Upper lobe of left lung (tissue), 4 donors: Measurements from ENCODE around the gene AJAP1.

ENCODE experiments used
- EP300 ChIP-seq, 4 donors: sonication (generic); formaldehyde crosslinking; IDR thresholded peaks; one replicate each; pipeline ENCODE4 v1.5.1; 2017; ENCODE audit warnings: antibody characterized with exemption in 4 of 4, control low read depth in 2 of 4
- POLR2A ChIP-seq, 4 donors: fragments of 450-650 bp; IDR thresholded peaks; one replicate each; pipeline ENCODE4 v1.5.1; 2016 to 2017; ENCODE audit warnings: antibody characterized with exemption in 4 of 4, mild to moderate bottlenecking in 2 of 4
- POLR2AphosphoS5 ChIP-seq, 2 donors: sonication (generic); formaldehyde crosslinking; IDR thresholded peaks; one replicate each; pipeline ENCODE4 v1.5.1; 2017; ENCODE audit warnings: antibody characterized with exemption in 2 of 2
- TF ChIP-seq, protein P1 (sequence below), 6 experiments: fragments of 450-650 bp in 4 of 6; fragments of 200-600 bp in 2 of 6; sonication (generic) in 2 of 6; IDR thresholded peaks; one replicate each; pipeline ENCODE4 v1.5.1; 2016 to 2019; ENCODE audit warnings: antibody characterized with exemption in 6 of 6

DNA sequence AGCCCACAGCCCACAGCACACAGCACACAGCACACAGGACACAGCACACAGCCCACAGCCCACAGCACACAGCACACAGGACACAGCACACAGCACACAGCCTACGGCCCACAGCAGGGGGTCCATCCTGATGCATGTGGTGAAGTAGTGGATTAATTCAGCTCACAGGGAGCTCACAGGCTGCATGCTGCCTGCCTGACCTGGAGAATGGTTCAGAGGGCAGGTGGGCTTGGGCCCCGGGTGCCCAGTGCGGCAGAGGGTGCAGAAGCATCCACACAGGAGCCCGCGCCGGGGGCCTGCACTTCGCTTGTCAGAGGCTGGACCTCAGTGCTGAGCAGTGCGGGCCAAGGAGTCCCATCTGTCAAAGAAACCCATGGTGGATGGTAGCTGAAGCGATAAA lies 21.1 kb upstream of the AJAP1 start:
- TF ChIP-seq, protein P1, sequence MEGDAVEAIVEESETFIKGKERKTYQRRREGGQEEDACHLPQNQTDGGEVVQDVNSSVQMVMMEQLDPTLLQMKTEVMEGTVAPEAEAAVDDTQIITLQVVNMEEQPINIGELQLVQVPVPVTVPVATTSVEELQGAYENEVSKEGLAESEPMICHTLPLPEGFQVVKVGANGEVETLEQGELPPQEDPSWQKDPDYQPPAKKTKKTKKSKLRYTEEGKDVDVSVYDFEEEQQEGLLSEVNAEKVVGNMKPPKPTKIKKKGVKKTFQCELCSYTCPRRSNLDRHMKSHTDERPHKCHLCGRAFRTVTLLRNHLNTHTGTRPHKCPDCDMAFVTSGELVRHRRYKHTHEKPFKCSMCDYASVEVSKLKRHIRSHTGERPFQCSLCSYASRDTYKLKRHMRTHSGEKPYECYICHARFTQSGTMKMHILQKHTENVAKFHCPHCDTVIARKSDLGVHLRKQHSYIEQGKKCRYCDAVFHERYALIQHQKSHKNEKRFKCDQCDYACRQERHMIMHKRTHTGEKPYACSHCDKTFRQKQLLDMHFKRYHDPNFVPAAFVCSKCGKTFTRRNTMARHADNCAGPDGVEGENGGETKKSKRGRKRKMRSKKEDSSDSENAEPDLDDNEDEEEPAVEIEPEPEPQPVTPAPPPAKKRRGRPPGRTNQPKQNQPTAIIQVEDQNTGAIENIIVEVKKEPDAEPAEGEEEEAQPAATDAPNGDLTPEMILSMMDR (IDR thresholded peaks at IDR 0.05): no peak
- TF ChIP-seq POLR2A (IDR thresholded peaks at IDR 0.05) (no peak), POLR2AphosphoS5 (IDR thresholded peaks at IDR 0.05) (no peak), EP300 (IDR thresholded peaks at IDR 0.05) (no peak)
